Thyroid gland (tissue), 4 donors: ENCODE data around the gene TRAF3IP1.

Experiments used
- CTCF ChIP-seq, 6 experiments: fragments of 200-600 bp in 3 of 6; fragments of 450-650 bp in 3 of 6; sonication (generic) in 3 of 6; IDR thresholded peaks; one replicate each; pipeline ENCODE4 v1.5.1; 2016 to 2019; ENCODE audit warnings: antibody characterized with exemption in 6 of 6, mild to moderate bottlenecking in 2 of 6, inconsistent platforms in 1 of 6, moderate library complexity in 1 of 6
- POLR2A ChIP-seq, 2 donors: fragments of 450-650 bp; IDR thresholded peaks; one replicate each; pipeline ENCODE4 v1.6.1; 2017; ENCODE audit warnings: antibody characterized with exemption in 2 of 2, mild to moderate bottlenecking in 2 of 2, moderate library complexity in 1 of 2

GRCh38 chr2:238379096-238379810 lies 58.9 kb downstream of the TRAF3IP1 start:
- no peak for TF ChIP-seq CTCF (IDR thresholded peaks at IDR 0.05)
- no peak for TF ChIP-seq POLR2A (IDR thresholded peaks at IDR 0.05)
